MM.1S (cell line): Measurements from ENCODE around the gene FRMD8.

Experiments used
- CTCF ChIP-seq: fragments of 300-600 bp; sonication (generic); IDR thresholded peaks from 2 replicates; pipeline ENCODE4 v1.5.1; 2016; ENCODE audit warnings: antibody characterized with exemption, low read length, mixed read lengths
- EZH2 ChIP-seq: fragments of 300-600 bp; sonication (generic); optimal IDR thresholded peaks from 2 replicates; pipeline ENCODE3; 2017; ENCODE audit warnings: low read depth, mild to moderate bottlenecking, antibody characterized with exemption, low read length, mixed read lengths
- EZH2phosphoT487 ChIP-seq: fragments of 300-600 bp; sonication (generic); IDR thresholded peaks from 2 replicates; pipeline ENCODE4 v1.6.1; 2018; ENCODE audit warnings: antibody characterized with exemption, low read length

DNA sequence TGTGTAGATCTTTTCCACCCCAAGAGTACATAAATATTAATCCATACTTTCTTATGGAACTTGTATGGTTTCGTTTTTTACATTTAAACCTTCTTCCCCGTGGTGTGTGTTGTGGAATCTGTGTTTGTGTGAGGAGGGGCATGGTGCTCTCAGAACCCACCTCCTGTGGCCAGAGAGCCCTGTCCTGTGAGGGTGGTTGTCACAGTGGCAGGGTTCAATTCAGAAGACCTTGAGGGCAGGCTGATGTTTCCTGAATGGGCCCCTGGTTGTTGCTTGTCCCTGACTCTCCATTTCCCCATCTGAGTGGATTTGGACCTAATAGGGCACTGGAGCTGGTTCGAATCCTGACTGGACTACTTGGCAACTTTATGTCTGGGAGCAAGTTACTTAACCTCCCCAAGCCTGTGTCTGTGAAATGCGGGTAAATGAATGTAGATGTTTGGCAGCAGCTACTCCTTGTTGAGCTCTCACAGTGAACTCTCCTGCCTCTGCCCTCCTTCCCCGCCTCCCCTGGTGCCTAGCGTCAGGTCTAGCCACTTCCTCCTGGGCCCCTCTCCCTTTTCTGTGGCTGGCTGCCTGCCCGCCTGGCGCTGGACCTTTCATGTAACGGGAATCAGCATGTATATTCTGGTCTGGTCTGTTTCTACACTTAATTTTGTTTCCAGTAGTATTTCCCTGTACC lies 43.4 kb downstream of the FRMD8 start:
- TF ChIP-seq CTCF, result no peak
- no peak for TF ChIP-seq EZH2
- no peak for TF ChIP-seq EZH2phosphoT487
